ENCODE measurements around the gene SDHAF2. TPM values are rescaled to one million over a fixed set of nuclear protein-coding genes. Genes with fewer than 3 reads are reported as not detected.

SDHAF2 gene
- total RNA-seq, 1 donor from 2014 or later: 47.2 TPM

GRCh38 chr11:61448552-61448927 lies 18.6 kb downstream of the SDHAF2 start:
- DNase-seq (ENCODE audit: low spot score): no peak
- H3K4me1 Mint-ChIP-seq (ENCODE audit: unreplicated experiment): peaks cover 2% of the 10 kb centered on the region
- no peak overlapping the region for H3K27ac Mint-ChIP-seq (ENCODE audit: unreplicated experiment)
- no peak overlapping the region for H3K4me3 Mint-ChIP-seq (ENCODE audit: unreplicated experiment)
- no peaks in the 10 kb centered on the region for H3K9me3 Mint-ChIP-seq (ENCODE audit: unreplicated experiment)
- peaks cover 1% of the 10 kb centered on the region for H3K27me3 Mint-ChIP-seq (ENCODE audit: unreplicated experiment)
- TF ChIP-seq, protein P1, sequence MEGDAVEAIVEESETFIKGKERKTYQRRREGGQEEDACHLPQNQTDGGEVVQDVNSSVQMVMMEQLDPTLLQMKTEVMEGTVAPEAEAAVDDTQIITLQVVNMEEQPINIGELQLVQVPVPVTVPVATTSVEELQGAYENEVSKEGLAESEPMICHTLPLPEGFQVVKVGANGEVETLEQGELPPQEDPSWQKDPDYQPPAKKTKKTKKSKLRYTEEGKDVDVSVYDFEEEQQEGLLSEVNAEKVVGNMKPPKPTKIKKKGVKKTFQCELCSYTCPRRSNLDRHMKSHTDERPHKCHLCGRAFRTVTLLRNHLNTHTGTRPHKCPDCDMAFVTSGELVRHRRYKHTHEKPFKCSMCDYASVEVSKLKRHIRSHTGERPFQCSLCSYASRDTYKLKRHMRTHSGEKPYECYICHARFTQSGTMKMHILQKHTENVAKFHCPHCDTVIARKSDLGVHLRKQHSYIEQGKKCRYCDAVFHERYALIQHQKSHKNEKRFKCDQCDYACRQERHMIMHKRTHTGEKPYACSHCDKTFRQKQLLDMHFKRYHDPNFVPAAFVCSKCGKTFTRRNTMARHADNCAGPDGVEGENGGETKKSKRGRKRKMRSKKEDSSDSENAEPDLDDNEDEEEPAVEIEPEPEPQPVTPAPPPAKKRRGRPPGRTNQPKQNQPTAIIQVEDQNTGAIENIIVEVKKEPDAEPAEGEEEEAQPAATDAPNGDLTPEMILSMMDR (IDR thresholded peaks at IDR 0.05; ENCODE audit: unreplicated experiment): no peak
- H3K36me3 Mint-ChIP-seq (ENCODE audit: low read depth, unreplicated experiment): peaks cover 20% of the 10 kb centered on the region

GRCh38 chr11:61452825-61453224 lies 22.9 kb downstream of the SDHAF2 start:
- no peak overlapping the region for H3K27ac Mint-ChIP-seq (ENCODE audit: unreplicated experiment)
- no peak overlapping the region for H3K4me3 Mint-ChIP-seq (ENCODE audit: unreplicated experiment)
- H3K9me3 Mint-ChIP-seq (ENCODE audit: unreplicated experiment): no peaks in the 10 kb centered on the region
- peaks cover 5% of the 10 kb centered on the region for H3K4me1 Mint-ChIP-seq (ENCODE audit: unreplicated experiment)
- DNase-seq (ENCODE audit: low spot score): no peak
- peaks cover 25% of the 10 kb centered on the region for H3K36me3 Mint-ChIP-seq (ENCODE audit: low read depth, unreplicated experiment)
- TF ChIP-seq, protein P1 (IDR thresholded peaks at IDR 0.05; ENCODE audit: unreplicated experiment): no peak
- peaks cover 6% of the 10 kb centered on the region for H3K27me3 Mint-ChIP-seq (ENCODE audit: unreplicated experiment)

DNA sequence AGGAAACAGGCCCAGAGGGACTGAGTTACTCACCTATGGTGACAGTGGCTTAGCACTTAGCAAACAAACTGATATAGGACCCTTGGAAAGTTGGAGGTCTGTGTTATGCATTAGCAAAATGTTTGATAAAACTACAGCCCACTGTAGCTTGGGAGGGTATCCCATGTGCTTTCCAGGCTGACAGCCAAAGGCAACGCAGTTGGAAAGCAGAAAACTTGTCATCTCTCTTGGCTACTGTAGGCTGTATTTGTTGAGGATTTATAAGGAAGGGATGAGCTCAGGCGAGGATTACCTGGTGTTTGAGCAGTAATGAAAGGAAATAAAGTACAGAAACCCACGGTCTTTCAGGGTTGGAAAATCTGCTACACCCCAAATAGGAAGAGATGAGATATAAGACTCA lies 23.8 kb downstream of the SDHAF2 start:
- peaks cover 19% of the 10 kb centered on the region for H3K36me3 Mint-ChIP-seq (ENCODE audit: low read depth, unreplicated experiment)
- TF ChIP-seq, protein P1 (IDR thresholded peaks at IDR 0.05; ENCODE audit: unreplicated experiment): no peak
- peaks cover 5% of the 10 kb centered on the region for H3K4me1 Mint-ChIP-seq (ENCODE audit: unreplicated experiment)
- H3K4me3 Mint-ChIP-seq (ENCODE audit: unreplicated experiment): no peak overlapping the region
- no peak for DNase-seq (ENCODE audit: low spot score)
- no peaks in the 10 kb centered on the region for H3K9me3 Mint-ChIP-seq (ENCODE audit: unreplicated experiment)
- no peak overlapping the region for H3K27ac Mint-ChIP-seq (ENCODE audit: unreplicated experiment)
- peaks cover 6% of the 10 kb centered on the region for H3K27me3 Mint-ChIP-seq (ENCODE audit: unreplicated experiment)

- Mint-ChIP-seq H3K4me3 (ENCODE audit: unreplicated experiment) (peak overlapping the region; percentile 47), H3K36me3 (ENCODE audit: low read depth, unreplicated experiment) (peaks cover 19% of the 10 kb centered on the region), H3K4me1 (ENCODE audit: unreplicated experiment) (peaks cover 3% of the 10 kb centered on the region), H3K27me3 (ENCODE audit: unreplicated experiment) (peaks cover 6% of the 10 kb centered on the region), H3K9me3 (ENCODE audit: unreplicated experiment) (no peaks in the 10 kb centered on the region), H3K27ac (ENCODE audit: unreplicated experiment) (peak overlapping the region; percentile 24)
- no peak for DNase-seq (ENCODE audit: low spot score)
- TF ChIP-seq, protein P1 (IDR thresholded peaks at IDR 0.05; ENCODE audit: unreplicated experiment): no peak
Observed at GRCh38 chr11:61454520-61454919, 24.6 kb downstream of the SDHAF2 start.

- no peak for DNase-seq (ENCODE audit: low spot score)
- Mint-ChIP-seq H3K4me1 (ENCODE audit: unreplicated experiment) (no peaks in the 10 kb centered on the region), H3K27me3 (ENCODE audit: unreplicated experiment) (peaks cover 4% of the 10 kb centered on the region), H3K9me3 (ENCODE audit: unreplicated experiment) (no peaks in the 10 kb centered on the region), H3K36me3 (ENCODE audit: low read depth, unreplicated experiment) (peaks cover 14% of the 10 kb centered on the region), H3K27ac (ENCODE audit: unreplicated experiment) (no peak overlapping the region), H3K4me3 (ENCODE audit: unreplicated experiment) (no peak overlapping the region)
- TF ChIP-seq, protein P1 (IDR thresholded peaks at IDR 0.05; ENCODE audit: unreplicated experiment): no peak
Observed at GRCh38 chr11:61460474-61460881, 30.6 kb downstream of the SDHAF2 start.

Measured in endothelial cell (in vitro differentiated cells).